ENCODE results near the gene SNX6.
"Not testable (repeated sequence)": the region's sequence is repeated elsewhere in the genome, so short reads cannot be mapped to it uniquely, and the experiment has no call there.

SNX6 gene

DNA sequence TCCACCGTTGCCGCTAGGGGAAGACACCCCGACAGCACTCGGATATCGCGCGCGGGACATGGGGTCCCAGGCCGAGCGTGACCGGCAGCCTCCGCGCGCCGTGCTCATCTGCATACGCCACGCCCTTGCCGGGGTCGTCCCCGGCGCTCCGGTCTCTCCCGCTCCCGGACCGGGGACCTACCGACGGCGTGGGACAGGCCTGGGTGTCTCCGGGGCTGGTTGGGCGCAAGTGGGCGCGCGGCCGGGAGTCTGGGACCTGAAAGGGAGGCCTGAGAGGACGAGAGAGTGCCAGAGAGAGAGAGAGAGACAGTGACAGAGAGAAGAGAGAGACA, 73.5 kb downstream of the SNX6 start:
- not testable (repeated sequence) for DNase-seq

DNA sequence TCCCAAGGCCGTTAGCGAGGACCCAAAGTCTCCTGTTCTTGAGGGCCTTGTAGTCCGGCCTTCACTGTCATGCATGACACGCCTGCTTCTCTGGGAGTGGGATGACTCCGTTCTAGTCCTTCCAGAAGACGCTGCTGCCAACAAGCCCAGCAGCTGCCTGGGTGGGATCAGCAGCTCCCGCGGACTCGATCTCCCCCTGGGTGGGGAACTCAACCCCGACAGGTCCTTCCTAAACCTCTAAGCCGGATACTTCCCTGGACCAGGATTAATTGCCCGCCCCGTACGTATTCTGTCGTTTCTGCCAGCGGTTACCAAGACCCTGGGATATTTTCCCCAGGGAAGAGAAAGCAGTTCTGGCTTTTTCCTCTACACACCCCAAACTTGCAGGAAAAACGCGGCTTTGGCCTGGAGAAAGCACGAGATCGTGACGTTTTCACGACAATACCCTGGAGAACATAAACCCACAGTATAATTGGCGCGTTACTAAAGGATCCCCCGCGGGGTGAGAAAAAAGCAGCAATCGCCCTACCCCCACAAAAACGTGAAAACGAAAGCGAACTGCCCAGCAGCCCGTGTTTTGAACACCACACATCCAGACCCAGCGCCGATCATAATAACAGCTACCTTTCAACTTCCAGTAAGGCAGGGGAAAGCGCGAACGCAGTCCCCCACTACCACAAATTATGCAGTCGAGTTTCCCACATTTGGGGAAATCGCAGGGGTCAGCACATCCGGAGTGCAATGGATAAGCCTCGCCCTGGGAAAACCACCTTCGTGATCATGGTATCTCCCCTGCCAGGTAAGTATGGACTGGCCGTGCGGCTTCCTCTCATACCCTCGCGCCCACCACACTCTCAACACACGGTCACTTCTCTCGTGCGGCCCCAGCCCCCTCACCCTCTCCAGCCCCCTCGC, 74.1 kb downstream of the SNX6 start:
- DNase-seq, result not testable (repeated sequence)

DNA sequence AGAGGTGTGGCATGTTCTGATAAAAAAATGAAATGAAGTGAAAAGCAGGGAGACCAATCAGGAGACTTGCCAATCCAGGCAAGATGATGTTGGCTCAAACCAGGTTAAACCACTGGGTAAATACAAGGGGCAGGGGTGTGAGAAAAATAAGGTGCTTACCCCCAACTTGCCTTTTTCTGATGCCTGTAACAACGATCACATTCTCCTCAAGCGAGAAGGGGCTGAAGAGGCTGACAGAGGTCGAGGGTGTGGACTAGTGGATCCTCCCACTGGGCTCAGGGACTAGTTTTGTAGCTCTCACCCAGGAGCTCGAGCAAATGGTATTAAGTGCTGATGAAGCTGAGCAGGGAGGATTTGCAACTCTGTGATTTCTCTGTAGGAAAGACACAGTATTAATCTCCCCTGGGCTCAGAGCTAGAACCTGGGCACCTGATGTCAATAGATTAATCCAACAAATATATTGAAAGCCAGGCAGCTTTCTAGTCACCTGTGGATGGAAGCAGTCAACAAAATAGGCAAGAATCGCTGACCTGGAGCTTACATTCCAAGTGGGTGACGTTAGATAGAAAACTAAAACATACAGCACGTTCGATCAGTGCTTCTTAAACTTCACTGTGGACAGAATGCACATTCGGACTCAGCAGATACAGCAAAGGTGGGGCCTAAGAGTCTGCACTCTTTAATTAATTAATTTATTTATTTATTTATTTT, 75.3 kb downstream of the SNX6 start:
- DNase-seq, result no peak

DNA sequence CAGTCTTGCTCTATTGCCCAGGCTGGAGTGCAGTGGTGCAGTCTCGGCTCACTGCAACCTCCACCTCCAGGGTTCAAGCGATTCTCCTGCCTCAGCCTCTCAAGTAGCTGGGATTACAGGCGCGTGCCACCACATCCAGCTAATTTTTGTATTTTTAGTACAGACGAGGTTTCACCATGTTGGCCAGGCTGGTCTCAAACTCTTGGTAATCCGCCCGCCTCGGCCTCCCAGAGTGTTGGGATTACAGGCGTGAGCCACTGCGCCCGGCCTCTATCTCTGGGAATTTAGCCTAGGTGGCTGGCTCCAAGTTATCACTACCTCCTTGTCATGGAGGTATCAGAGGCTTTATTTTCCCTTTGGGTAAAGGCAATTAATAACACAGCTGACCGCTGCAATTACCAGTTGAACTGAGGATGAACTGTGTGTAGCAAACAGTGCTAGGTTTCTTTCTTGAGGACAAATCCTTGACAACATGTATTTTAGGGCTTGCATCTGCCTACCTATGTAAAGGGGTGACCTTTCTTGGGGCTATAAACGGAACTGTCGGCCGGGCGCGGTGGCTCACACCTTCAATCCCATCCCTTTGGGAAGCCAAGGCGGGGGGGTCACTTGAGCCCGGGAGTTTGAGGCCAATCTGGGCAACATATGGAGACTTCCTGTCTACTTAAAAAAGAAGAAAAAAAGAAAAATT, 80.5 kb downstream of the SNX6 start:
- DNase-seq, result not testable (repeated sequence)

DNA sequence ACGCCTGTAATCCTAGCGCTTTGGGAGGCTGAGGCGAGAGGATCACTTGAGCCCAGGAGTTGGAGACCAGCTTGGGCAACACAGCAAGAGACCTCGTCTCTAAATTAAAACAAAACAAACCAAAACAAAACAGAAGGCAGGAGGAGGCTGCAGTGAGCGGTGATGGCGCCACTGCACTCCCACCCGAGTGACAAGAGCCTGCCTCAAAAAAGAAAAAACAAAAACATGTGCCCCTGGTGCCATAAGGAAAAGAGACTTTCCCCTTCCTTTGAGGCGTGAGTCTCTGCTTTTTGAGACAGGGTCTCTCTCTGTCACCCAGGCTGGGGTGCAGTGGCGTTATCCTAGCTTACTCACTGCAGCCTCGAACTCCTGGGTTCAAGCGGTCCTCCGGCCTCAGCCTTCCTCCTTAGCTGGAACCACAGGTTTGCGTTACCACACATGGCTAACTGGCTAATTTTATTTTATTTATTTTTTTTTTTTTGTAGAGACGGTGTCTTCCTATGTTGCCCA, 81.4 kb downstream of the SNX6 start:
- DNase-seq, result no peak

DNA sequence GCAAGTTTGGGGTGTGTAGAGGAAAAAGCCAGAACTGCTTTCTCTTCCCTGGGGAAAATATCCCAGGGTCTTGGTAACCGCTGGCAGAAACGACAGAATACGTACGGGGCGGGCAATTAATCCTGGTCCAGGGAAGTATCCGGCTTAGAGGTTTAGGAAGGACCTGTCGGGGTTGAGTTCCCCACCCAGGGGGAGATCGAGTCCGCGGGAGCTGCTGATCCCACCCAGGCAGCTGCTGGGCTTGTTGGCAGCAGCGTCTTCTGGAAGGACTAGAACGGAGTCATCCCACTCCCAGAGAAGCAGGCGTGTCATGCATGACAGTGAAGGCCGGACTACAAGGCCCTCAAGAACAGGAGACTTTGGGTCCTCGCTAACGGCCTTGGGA, 82.8 kb downstream of the SNX6 start:
- not testable (repeated sequence) for DNase-seq

DNA sequence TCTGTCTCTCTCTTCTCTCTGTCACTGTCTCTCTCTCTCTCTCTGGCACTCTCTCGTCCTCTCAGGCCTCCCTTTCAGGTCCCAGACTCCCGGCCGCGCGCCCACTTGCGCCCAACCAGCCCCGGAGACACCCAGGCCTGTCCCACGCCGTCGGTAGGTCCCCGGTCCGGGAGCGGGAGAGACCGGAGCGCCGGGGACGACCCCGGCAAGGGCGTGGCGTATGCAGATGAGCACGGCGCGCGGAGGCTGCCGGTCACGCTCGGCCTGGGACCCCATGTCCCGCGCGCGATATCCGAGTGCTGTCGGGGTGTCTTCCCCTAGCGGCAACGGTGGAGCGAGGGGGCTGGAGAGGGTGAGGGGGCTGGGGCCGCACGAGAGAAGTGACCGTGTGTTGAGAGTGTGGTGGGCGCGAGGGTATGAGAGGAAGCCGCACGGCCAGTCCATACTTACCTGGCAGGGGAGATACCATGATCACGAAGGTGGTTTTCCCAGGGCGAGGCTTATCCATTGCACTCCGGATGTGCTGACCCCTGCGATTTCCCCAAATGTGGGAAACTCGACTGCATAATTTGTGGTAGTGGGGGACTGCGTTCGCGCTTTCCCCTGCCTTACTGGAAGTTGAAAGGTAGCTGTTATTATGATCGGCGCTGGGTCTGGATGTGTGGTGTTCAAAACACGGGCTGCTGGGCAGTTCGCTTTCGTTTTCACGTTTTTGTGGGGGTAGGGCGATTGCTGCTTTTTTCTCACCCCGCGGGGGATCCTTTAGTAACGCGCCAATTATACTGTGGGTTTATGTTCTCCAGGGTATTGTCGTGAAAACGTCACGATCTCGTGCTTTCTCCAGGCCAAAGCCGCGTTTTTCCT, 83.4 kb downstream of the SNX6 start:
- DNase-seq, result not testable (repeated sequence)

DNA sequence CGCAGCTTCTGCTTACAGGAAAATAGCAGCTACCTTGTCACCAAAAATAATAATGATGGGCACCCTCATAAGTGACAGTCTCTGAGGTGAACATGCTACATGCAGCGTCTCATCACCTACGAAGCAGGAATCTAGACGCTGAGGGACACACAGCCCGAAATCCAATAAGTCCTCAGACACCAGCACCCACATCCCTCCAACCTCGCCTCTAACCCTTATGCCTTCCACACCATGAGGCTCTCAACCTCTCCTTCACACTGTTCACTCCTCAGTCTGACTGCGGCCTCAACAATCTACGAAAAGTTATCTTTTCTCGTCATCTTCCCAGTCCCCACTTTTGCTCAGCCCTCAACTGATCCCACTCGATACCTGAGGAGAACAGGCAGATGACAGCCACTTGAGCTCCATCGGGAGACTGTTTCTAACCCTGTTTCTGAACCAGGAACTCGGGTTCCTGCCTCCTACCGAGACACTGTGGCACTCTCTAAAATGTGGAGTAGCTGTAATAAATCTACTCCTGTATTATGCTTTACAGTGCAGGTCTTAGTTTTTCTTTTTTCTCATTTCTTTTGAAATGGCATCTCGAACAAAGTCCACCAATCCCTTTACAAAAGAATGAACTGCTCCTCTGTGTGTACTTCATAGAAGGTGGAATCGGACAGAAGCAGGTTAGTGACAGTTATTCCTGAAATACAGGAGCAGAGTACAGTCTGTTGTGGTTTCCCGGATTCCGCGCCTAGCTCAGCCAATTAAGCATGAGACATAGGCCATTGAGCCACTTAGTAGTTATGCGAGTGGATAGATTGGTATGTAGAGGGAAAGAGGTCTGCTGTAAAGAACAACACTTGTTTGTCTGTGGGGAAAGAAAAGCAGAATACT, 89.5 kb downstream of the SNX6 start:
- DNase-seq, result not testable (repeated sequence)

DNA sequence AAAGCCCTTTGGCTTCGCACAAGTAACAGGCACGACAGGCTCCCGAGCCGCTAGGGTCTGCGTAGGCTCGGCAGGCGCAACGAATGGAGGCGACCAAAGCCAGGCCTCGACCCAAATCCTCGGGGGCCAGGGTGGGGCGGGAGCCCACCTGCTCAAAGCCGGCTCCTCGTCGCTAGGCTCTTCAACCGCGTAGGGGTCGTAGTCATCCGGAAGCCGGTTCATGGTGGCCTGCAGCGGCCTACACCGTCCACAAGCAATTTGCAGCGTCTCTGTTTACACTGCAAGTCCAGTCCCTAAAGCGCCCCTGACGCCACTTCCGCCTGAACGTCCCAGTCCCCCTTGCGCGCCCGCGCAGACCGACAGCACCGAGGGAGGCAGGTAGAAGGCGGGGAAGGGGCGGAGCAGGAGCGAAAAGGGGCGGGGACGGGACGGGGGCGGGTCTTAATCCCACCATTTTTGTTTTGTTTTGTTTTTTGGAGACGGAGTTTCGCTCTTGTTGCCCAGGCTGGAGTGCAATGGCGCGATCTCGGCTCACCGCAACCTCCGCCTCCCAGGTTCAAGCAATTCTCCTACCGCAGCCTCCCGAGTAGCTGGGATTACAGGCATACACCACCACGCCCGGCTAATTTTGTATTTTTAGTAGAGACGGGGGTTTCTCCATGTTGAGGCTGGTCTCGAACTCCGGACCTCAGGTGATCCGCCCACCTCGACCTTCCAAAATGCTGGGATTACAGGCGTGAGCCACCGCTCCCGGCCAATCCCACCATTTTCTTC, 90.4 kb downstream of the SNX6 start, which contains the start of gene EAPP:
Gene EAPP (minus strand): TSS at position 295 of the 774 bp plus-strand sequence. CDS start 73 bp downstream, at position 222.
- DNase-seq, result no peak

DNA sequence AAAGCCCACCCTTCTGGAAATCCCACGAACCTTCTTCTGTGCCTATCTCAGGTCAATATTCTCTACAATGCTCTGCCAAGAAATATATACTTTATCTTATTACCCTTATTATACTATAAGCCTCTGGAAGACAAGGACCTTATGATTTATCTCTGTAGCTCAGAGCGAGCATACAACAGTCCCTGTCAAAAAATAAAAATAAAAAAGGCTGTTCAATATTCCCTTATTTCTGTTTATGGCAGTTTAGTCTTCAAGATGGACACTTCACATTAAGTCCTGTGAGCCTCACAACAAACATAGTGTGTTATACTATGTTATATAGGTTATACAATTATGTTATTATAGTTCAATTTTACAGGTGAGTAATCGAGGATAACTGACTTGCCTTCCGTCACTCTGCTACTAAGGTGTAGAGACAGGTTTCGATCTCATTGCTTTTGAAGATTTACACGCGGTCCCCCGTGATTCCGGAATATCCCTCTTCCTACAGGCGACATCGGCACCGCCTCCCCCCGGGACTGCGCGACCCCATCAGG, 91.0 kb downstream of the SNX6 start:
- no peak for DNase-seq

DNA sequence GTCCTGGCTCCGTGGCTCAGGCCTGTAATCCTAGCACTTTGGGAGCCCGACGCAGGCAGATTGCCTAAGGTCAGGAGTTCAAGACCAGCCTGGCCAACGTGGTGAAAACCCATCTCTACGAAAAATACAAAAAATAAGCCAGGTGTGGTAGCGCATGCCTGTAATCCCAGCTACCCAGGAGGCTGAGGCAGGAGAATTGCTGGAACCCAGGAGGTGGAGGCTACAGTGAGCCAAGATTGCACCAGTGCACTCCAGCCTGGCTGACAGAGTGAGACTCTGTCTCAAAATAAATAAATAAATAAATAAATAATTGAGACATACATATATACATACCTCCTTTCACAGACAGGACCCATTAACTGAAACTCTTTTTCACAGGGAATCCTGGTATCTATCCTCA, 91.9 kb downstream of the SNX6 start:
- not testable (repeated sequence) for DNase-seq

DNA sequence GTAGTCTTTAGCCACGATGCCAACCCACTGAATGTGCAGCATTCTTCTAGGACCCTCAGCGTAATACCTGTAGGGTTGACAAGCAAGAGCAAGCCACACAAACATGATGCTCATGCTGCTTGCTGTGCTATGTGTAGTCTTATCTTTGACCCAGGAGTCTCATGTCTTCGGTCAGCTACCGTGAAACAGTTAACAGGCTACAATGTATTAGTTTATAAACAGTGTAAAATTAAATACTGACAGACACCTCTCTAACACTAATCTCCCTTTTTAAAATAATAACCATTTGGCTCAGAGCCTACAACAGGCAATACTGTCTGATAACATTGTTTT, 92.3 kb downstream of the SNX6 start:
- DNase-seq, result no peak

DNA sequence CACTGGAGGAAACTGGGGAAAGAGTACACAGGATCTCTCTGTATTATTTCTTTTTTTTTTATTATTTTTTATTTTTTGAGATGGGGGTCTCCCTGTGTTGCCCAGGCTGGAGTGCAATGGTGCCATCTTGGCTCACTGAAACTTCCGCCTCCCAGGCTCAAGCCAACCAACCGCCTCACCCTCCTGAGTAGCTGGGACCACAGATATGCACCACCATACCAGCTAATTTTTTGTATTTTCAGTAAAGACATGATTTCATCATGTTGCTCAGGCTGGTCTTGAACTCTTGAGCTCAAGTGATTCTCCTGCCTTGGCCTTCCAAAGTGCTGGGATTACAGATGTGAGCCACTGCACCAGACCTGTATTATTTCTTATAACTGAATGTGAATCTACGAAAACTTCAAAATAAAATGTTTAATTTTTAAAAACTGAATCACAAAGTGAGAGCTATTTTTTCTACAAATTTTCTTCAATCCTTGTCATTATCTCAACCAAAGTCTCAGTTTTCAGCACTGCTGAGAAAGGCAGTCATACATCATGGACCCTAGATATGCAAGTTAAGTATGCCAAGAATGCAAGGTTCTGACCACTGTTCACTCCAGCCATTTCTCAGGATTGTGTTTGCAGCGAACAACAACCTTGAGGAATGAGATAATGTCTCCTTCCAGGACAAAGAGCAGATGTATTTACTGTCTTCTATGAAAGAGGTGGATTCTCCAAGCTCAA, 92.8 kb downstream of the SNX6 start:
- DNase-seq, result no peak

DNA sequence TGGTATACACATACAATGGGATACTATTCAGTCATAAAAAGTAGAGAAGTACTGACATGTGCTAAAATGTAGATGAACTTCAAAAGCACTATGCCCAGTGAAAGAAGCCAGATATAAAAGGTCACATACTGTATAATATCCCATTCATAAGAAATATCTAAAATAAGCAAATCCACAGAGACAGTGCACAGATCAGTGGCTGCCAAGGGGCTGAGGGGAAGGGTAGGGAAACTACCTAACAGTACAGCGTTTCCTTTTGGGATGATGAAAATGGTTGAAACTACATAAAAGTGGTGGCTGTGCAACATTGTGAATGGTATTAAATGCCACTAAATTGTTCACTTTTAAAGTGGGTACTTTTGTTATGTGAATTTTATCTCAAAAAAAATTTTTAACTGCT, 102.4 kb downstream of the SNX6 start:
- DNase-seq, result no peak

DNA sequence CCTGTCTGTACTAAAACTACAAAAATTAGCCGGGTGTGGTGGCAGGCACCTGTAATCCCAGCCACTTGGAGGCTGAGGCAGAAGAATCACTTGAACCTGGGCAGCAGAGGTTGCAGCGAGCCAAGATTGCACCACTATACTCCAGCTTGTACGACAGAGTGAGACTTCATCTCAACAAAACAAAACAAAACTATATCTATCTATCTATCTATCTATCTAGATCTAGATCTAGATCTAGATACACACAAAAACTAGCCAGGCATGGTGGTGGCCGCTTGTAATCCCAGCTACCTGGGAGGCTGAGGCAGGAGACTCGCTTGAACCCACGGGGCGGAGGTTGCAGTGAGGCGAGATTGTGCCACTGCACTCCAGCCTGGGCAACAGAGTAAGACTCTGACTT, 105.7 kb downstream of the SNX6 start:
- DNase-seq, result not testable (repeated sequence)

DNA sequence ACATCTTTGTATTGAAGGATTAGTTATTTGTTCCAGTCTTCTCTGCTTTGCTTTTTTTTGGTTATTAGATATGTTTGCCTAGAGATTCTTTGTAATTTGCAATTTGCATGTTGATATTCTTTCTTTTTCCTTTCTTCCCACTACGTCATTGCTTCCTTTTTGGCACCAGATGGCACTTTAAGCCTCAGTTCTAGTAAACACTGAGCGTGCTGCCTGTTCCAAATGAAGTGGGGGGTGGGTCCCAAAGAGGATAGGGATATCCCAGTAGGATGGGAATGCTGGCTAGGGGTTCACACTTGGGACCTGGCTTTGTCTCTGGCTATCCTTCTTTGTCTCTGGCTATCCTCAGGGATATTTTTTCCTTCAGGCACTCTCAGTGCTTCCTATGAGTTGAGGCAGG, 107.5 kb downstream of the SNX6 start:
- DNase-seq, result no peak

DNA sequence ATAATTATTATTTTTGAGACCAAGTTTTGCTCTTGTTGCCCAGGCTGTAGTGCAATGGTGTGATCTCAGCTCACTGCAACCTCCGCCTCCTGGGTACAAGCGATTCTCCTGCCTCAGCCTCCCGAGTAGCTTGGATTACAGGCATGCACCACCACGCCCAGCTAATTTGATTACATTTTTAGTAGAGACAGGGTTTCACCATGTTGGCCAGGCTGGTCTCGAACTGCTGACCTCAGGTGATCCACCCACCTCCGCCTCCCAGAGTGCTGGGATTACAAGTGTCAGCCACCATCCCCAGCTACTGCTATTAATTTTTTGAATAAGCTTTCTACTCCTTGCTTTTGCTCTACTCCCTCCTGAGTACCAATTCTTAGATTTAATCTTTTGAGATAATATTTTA, 108.9 kb downstream of the SNX6 start:
- DNase-seq, result not testable (repeated sequence)

DNA sequence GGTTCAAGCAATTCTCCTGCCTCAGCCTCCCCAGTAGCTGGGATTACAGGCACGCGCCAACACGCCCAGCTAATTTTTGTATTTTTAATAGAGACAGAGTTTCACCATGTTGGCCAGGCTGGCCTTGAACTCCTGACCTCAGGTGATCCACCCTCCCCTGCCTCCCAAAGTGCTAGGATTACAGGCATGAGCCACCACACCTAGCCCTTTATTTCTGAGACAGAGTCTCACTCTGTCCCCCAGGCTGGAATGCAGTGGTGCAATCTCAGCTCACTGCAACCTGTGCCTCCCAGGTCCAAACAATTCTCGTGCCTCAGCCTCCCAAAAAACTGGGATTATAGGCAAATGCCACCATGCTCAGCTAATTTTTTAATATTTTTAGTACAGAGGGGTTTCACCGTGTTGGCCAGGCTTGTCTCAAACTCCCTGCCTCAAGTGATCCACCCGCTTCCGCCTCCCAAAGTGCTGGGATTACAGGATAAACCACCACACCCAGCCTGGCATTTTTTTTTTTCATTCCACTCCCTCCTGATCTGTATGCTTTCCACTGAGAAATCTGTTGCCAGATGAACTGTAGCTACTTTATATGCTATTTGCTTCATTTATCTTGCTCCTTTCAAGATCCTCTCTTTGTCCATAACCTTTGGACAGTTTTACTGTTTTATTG, 109.5 kb downstream of the SNX6 start:
- DNase-seq, result not testable (repeated sequence)
